Lower leg skin (tissue), 4 donors: ENCODE measurements around the gene VCP. TPM values are rescaled to one million over a fixed set of nuclear protein-coding genes. Genes with fewer than 3 reads are reported as not detected.

Source experiments
- DNase-seq, 2 donors: peaks; one replicate each; pipeline ENCODE4 v3.0.0-alpha.2; 2019; ENCODE audit warnings: low spot score in 2 of 2
- H3K4me3 ChIP-seq: fragments of 200-600 bp; sonication (generic); 2 replicates; pipeline ENCODE4 v1.5.1; 2017; ENCODE audit warnings: mild to moderate bottlenecking, low read depth; ENCODE audit not compliant: poor library complexity, severe bottlenecking
- CTCF ChIP-seq, 3 donors: fragments of 450-650 bp; IDR thresholded peaks; one replicate each; pipeline ENCODE4 v1.5.1; 2016; ENCODE audit warnings: antibody characterized with exemption in 3 of 3, mild to moderate bottlenecking in 3 of 3, moderate library complexity in 2 of 3
- POLR2A ChIP-seq, 2 donors: fragments of 450-650 bp; IDR thresholded peaks; one replicate each; pipeline ENCODE4 v1.6.1; 2016 to 2017; ENCODE audit warnings: antibody characterized with exemption in 2 of 2, mild to moderate bottlenecking in 1 of 2, moderate library complexity in 1 of 2
- WGBS, 2 donors: methylation state at CpG; one replicate each; pipeline ENCODE4 v1.1.5; 2018; 5-methylcytosine and 5-hydroxymethylcytosine counted together
- intact Hi-C: fragments of 100-400 bp; cut with DNase I; formaldehyde crosslinking; loops from one replicate; pipeline ENCODE4 v1.15.0; 2023; ENCODE audit warnings: low total_unique reads
- total RNA-seq, 4 donors: library from RNA; depleted of rRNA; stranded (reverse); fragments of >200 nt; gene quantifications; one replicate each; pipeline ENCODE4 v1.1.0, GENCODE V29; 2016

VCP gene
- total RNA-seq, 4 donors from 2014 or later, result 122 to 194 (median 156) TPM

- no peak overlapping the region for H3K4me3 ChIP-seq
- DNase-seq, result peak in 1 of 2 donors; percentile 78
- 95 to 96% methylated on average over 8 of the region's 8 CpGs for WGBS, 2 donors
- no peak for TF ChIP-seq CTCF (IDR thresholded peaks at IDR 0.05)
- intact Hi-C loops, result no loop called here
These were observed 2.4 kb upstream of the VCP start for GRCh38 chr9:35074791-35075190.

GRCh38 chr9:35074141-35074540 is 1.7 kb upstream of the VCP start:
- WGBS, 2 donors, result 94% methylated on average over 6 of the region's 6 CpGs
- H3K4me3 ChIP-seq, result no peak overlapping the region
- TF ChIP-seq CTCF (IDR thresholded peaks at IDR 0.05) (no peak), POLR2A (IDR thresholded peaks at IDR 0.05) (no peak)
- peak in 1 of 2 donors; percentile 64 for DNase-seq
- intact Hi-C loops, result no loop called here

GRCh38 chr9:35073279-35073612 is 821 bp upstream of the VCP start:
- peak in 1 of 2 donors; percentile 50 for DNase-seq
- intact Hi-C loops, result no loop called here
- 95 to 97% methylated on average over 2 of the region's 2 CpGs for WGBS, 2 donors
- no peak overlapping the region for H3K4me3 ChIP-seq
- TF ChIP-seq POLR2A (IDR thresholded peaks at IDR 0.05) (no peak), CTCF (IDR thresholded peaks at IDR 0.05) (no peak)

- DNase-seq, result peak; percentile 69 to 96
- 0 to 1% methylated on average over 26 to 42 of the region's 79 CpGs for WGBS, 2 donors
- intact Hi-C loops, result no loop called here
- peak overlapping the region; percentile 99 for H3K4me3 ChIP-seq
- TF ChIP-seq CTCF (IDR thresholded peaks at IDR 0.05), result no peak
- no peak for TF ChIP-seq POLR2A (IDR thresholded peaks at IDR 0.05)
These were observed 488 bp downstream of the VCP start for GRCh38 chr9:35071814-35072460.

- DNase-seq, result peak in 1 of 2 donors; percentile 54
- intact Hi-C loops, result no loop called here
- peak overlapping the region; percentile 99 for H3K4me3 ChIP-seq
- TF ChIP-seq POLR2A (IDR thresholded peaks at IDR 0.05) (no peak), CTCF (IDR thresholded peaks at IDR 0.05) (no peak)
- WGBS, 2 donors, result 2% methylated on average over 18 to 20 of the region's 20 CpGs
These were observed 1.3 kb downstream of the VCP start for GRCh38 chr9:35070823-35071813.
